ENCODE data around the gene PLCB1. TPM values are rescaled to one million over a fixed set of nuclear protein-coding genes. Genes with fewer than 3 reads are reported as not detected.

PLCB1 gene
- total RNA-seq, 1 donor from 2014 or later: 24.4 TPM

DNA sequence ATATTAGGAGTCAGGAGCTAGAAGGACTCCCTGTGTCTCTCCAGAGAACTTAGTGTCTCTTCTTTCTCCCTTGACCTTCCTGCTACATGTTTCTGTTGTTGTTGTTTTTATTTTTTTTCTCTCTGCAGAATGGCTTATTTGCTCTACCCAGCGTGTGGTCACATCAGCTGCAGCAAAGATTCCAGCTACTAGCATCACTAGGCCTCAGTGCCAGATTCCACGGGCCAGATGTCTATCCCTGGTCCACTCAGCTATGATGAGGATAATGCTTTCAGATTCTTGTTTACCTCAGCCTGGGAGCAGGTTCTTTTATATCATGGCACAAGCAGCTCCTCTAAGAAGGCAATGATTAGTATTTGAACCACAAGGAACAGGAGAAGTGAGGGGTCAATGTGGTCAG, 110.0 kb downstream of the PLCB1 start:
- no peak for DNase-seq (ENCODE audit: extremely low read depth, low read depth, low spot score)

- DNase-seq (ENCODE audit: extremely low read depth, low read depth, low spot score): no peak
Observed at GRCh38 chr20:8242827-8243724, 111.0 kb downstream of the PLCB1 start.

DNA sequence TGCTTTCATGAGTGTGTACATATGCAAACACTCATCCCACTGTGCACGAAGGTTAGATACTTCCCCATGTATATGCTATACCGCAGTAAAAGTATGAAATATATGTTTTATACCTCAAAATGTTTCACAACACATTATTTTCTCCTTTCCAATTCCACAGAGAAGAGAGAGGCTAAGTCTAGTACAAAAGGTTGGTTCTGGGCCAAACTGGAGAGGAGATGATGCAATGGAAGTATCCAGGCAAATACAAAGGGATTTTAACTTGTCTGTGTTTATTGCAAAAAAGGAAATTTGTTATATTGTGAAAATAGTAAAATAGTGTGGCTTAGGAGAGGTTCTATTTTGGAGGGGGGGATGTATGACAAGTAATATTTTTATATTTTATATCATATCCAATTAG, 112.6 kb downstream of the PLCB1 start:
- DNase-seq (ENCODE audit: extremely low read depth, low read depth, low spot score): peak; percentile 48

GRCh38 chr20:8246153-8246552, 114.1 kb downstream of the PLCB1 start:
- DNase-seq (ENCODE audit: extremely low read depth, low read depth, low spot score): no peak

DNA sequence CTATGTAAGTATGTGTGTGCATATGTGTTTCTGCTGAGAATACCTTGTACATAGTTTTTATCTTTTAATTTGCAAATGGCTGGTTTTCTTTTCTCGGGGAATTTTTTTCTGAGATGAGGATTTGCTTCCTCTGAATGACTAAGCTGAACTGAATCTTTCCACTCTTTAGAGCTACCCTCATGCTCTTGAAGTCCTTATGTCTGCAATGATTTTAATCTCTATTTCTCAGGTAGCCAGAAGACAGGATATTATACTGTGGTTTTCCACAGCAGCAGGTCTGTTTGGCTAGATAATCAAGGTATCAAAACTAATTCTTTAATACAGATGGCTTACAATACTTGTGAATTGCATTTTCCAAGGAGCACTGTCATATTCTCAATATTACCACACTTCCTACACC, 114.7 kb downstream of the PLCB1 start:
- no peak for DNase-seq (ENCODE audit: extremely low read depth, low read depth, low spot score)

DNA sequence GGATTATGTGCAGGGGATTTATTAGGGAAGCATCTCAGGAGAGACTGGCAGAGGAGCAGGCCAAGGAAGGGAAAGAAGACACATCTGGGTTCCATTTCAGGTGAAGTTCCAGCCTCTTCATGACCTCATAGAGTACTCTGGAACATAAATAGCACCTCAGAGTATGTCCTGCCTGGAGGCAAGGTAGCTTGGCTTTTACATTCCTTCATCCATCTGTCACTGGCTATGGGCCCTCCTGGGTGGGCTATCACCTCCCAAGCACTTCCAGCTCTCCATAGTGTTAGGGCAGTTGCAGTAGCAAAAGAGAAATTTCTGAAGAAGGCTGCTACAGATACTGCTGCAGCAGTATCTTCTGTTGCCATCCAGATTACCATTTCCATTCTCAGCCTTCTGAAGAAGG, 116.0 kb downstream of the PLCB1 start:
- no peak for DNase-seq (ENCODE audit: extremely low read depth, low read depth, low spot score)

GRCh38 chr20:8249634-8250033, 117.6 kb downstream of the PLCB1 start:
- no peak for DNase-seq (ENCODE audit: extremely low read depth, low read depth, low spot score)

DNA sequence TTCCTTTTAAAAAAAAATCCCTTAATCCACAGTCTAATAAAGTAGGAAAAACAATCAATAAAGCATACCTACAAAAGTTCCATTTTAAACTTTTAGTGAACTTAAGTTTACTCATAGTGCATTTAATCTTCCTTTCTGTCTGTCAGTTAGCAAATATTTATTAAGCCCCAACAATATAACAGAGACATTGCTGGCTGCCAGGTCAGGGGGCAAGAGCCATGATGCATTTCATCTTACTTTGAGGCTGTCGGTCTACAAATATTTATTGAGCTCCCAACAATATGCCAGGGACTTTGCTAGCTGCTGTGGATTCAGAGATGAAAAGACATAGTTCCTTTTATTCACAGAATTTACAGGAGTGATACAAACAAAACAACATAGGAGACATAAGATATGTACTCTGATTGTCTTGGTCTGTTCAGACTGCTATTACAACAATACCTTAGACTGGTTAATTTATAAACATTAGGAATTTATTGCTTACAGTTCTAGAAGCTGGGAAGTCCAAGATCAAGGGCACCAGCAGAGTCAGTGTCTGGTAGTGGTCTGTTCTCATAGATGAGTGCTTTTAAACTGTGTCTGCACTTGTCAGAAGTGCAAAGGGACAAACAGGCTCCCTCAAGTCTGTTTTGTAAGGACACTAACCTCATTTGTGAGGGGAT, 118.6 kb downstream of the PLCB1 start:
- no peak for DNase-seq (ENCODE audit: extremely low read depth, low read depth, low spot score)

- no peak for DNase-seq (ENCODE audit: extremely low read depth, low read depth, low spot score)
Observed at GRCh38 chr20:8251201-8251575, 119.1 kb downstream of the PLCB1 start.

GRCh38 chr20:8254911-8255582, 123.0 kb downstream of the PLCB1 start:
- no peak for DNase-seq (ENCODE audit: extremely low read depth, low read depth, low spot score)

DNA sequence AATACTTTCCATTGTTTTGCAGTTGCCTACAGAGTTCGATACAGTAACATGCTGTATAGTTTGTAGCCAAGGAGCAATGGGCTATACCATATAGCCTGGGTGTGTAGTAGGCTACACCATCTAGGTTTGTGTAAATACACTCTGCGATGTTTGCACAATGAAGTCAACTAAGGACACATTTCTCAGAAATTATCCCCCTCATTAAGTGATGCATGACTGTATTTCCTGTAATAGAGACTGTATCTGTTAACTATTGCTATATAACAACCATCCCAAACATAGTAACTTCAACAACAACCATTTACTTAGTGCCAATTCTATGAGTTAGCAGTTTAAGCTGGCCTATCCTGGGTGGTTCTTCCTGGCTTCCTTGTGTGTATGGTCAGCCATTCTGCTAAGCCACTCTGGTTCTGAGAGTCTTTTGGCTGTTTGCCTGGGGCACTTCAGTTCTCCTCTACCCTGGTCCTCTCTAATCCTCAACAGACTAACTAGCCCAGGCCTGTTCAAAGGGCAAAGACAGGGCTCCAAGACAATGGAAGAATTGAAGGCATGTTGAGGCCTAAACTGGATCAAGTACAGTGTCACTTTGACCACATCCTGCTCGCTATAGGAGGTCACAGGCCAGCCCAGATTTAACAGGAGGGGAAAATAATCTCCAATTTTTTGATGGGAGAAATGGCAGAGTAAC, 124.0 kb downstream of the PLCB1 start:
- no peak for DNase-seq (ENCODE audit: extremely low read depth, low read depth, low spot score)

DNA sequence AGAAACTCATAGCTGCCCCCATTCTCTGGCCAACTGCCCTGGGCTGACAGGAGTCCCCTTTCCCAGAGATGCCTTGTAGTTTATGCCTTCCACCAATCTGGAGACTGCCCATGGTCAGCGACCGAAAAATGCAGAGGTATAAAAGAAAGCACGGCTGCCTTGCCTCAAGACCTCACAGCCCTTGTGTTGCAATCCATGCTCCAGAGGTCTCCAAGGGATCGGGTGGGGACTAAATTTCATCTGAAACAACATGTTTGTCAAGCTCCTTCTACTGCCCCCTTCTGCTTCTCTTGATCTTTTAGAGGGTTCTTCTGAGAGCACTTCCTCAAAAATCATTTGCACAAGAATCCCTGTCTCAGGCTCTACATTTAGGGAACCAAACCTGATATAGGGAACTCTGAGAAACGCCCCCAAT, 128.8 kb downstream of the PLCB1 start:
- DNase-seq (ENCODE audit: extremely low read depth, low read depth, low spot score): no peak

DNA sequence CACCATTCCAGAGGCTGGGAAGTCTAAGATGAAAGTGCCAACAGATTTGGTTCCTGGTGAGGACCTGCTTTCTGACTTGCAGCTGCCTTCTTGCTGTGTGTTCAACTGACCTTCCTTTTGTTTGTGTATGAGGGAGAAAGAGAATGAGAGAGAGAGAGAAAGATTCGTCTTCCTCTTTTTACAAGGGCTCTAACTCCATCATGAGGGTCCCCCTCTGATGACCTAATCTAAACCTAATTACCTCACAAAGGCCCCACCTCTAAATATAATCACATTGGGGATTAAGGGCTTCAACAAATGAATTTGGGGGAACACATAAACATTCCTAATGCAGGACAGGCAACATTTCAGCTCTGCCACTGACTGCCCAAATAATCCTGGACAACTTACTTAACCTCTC, 130.7 kb downstream of the PLCB1 start:
- DNase-seq (ENCODE audit: extremely low read depth, low read depth, low spot score): no peak

GRCh38 chr20:8265588-8265987, 133.5 kb downstream of the PLCB1 start:
- no peak for DNase-seq (ENCODE audit: extremely low read depth, low read depth, low spot score)

- DNase-seq (ENCODE audit: extremely low read depth, low read depth, low spot score): no peak
Observed at GRCh38 chr20:8267009-8267408, 134.9 kb downstream of the PLCB1 start.

DNA sequence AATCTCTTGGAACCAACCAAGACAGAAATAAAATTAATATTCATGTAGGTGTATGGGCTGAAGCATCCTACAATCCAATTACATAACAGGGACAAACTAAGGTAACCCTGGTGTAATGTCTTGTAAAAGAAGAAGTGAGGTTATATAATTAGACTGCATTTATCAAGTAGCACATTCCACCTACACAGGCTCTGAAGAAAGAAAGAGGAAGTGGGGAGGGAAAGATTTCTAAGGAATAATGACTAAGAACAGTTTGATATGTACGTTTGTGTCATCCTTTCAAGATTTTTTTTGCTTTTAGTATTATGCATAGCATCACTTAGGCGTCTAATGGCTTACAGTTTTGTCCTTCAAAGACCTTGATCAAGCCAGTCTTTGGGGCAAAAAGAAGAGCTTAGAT, 139.7 kb downstream of the PLCB1 start:
- no peak for DNase-seq (ENCODE audit: extremely low read depth, low read depth, low spot score)

GRCh38 chr20:8272766-8273165, 140.7 kb downstream of the PLCB1 start:
- DNase-seq (ENCODE audit: extremely low read depth, low read depth, low spot score): no peak

- no peak for DNase-seq (ENCODE audit: extremely low read depth, low read depth, low spot score)
Observed at GRCh38 chr20:8284902-8285301, 152.8 kb downstream of the PLCB1 start.

GRCh38 chr20:8287340-8287739, 155.3 kb downstream of the PLCB1 start:
- no peak for DNase-seq (ENCODE audit: extremely low read depth, low read depth, low spot score)

- no peak for DNase-seq (ENCODE audit: extremely low read depth, low read depth, low spot score)
Observed at GRCh38 chr20:8291200-8291599, 159.1 kb downstream of the PLCB1 start.

GRCh38 chr20:8291873-8292272, 159.8 kb downstream of the PLCB1 start:
- DNase-seq (ENCODE audit: extremely low read depth, low read depth, low spot score): no peak

Data from glomerular endothelial cell (primary cell).